H1 (cell line): ENCODE measurements around the gene KIZ.

Source experiments
- JUND ChIP-seq: IDR thresholded peaks from 2 replicates; pipeline ENCODE4 v1.6.1; 2011; ENCODE audit warnings: mild to moderate bottlenecking, improper control_type of control experiment, low read length
- SIN3A ChIP-seq, 2 experiments: IDR thresholded peaks in 1 of 2; conservative IDR thresholded peaks in 1 of 2; 2 replicates each; pipeline ENCODE4 v1.6.1; 2011 to 2012; ENCODE audit warnings: low read length in 2 of 2, improper control_type of control experiment in 1 of 2, low read depth in 1 of 2, mild to moderate bottlenecking in 1 of 2
- ZNF274 ChIP-seq: IDR thresholded peaks from 2 replicates; pipeline ENCODE4 v1.7.0; 2012; ENCODE audit warnings: low read length, borderline replicate concordance; ENCODE audit errors: extremely low read depth

DNA sequence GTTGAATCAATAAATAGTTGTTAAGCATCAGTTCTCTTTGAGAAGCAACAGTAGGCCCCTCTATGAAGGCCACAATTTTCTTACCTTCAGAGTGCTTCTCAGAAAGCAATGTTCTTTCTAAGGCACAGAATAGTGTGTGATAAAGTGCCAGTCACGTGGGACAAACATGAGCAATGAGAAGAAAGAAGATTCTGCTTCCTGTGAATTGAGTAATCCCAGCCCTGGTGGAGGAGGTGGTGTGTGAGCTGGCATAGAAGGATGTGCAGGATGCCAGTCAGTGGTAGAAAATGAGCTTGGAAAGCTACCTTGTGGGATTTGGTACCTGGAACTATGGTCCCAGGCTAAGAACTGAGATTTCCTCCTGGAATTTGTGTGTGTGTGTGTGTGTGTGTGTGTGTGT is 21.7 kb downstream of the KIZ start:
- TF ChIP-seq SIN3A (conservative IDR thresholded peaks at IDR 0.05 in 1 of 2, IDR thresholded peaks at IDR 0.05 in 1 of 2; ENCODE audit: low read depth in 1 of 2, low read length in 2 of 2) = no peak
- TF ChIP-seq ZNF274 = no peak
- TF ChIP-seq JUND = no peak
